Caco-2 (cell line): ENCODE measurements around the gene UGT1A9. TPM values are rescaled to one million over a fixed set of nuclear protein-coding genes. Genes with fewer than 3 reads are reported as not detected.

Experiments used
- BruUV-seq: library from RNA; stranded (reverse); fragments of 400-500 nt; replicated peaks from 2 replicates; lab custom pipeline; 2021; lab: Mats Ljungman, UMichigan
- CTCF ChIA-PET: fragments of 300-600 bp; sonication (Branson Sonifier 250); formaldehyde crosslinking; loops from one replicate; lab custom pipeline; 2022; ENCODE audit warnings: antibody characterized with exemption; lab: Charles Lee
- POLR2A ChIA-PET: fragments of 300-600 bp; sonication (Branson Sonifier 250); formaldehyde crosslinking; loops from one replicate; lab custom pipeline; 2022; ENCODE audit warnings: antibody characterized with exemption; lab: Charles Lee
- DNase-seq, 2 experiments: peaks; one replicate each; pipeline versions ENCODE4 v3.0.0 to v3.0.0-alpha.2; 2020 to 2022
- H3K27me3 ChIP-seq: replicated peaks from 2 replicates; pipeline ENCODE4 v1.6.0; 2011; ENCODE audit warnings: low read length; ENCODE audit not compliant: control insufficient read depth, insufficient read depth
- H3K36me3 ChIP-seq: 2 replicates; pipeline ENCODE4 v1.5.1; 2011; ENCODE audit warnings: low read length; ENCODE audit not compliant: control insufficient read depth, insufficient read depth
- H3K4me1 ChIP-seq: fragments of 250-450 bp; sonication (Bioruptor Pico); 2 replicates; pipeline ENCODE4 v1.5.1; 2020; ENCODE audit warnings: mild to moderate bottlenecking
- H3K4me3 ChIP-seq: 2 replicates; pipeline ENCODE4 v1.5.1; 2011; ENCODE audit warnings: low read depth, mild to moderate bottlenecking, control low read depth, low read length
- H3K9me3 ChIP-seq: fragments of 250-450 bp; sonication (Bioruptor Pico); 2 replicates; pipeline ENCODE4 v1.5.1; 2020; ENCODE audit warnings: mild to moderate bottlenecking, moderate library complexity
- H3K27ac Mint-ChIP-seq: one replicate; pipeline ENCODE4 v1.8.0; 2022; ENCODE audit warnings: mixed read lengths; ENCODE audit not compliant: unreplicated experiment
- H3K27me3 Mint-ChIP-seq: one replicate; pipeline ENCODE4 v1.8.0; 2022; ENCODE audit warnings: mixed read lengths; ENCODE audit not compliant: insufficient read depth, unreplicated experiment
- H3K36me3 Mint-ChIP-seq: one replicate; pipeline ENCODE4 v1.8.0; 2022; ENCODE audit warnings: mild to moderate bottlenecking, mixed read lengths; ENCODE audit not compliant: insufficient read depth, unreplicated experiment
- H3K4me1 Mint-ChIP-seq: one replicate; pipeline ENCODE4 v1.8.0; 2022; ENCODE audit warnings: low read depth, mixed read lengths; ENCODE audit not compliant: unreplicated experiment
- H3K4me3 Mint-ChIP-seq: one replicate; pipeline ENCODE4 v1.8.0; 2022; ENCODE audit warnings: mild to moderate bottlenecking, moderate library complexity, mixed read lengths; ENCODE audit not compliant: unreplicated experiment
- H3K9me3 Mint-ChIP-seq: one replicate; pipeline ENCODE4 v1.8.0; 2022; ENCODE audit warnings: mixed read lengths; ENCODE audit not compliant: unreplicated experiment
- intact Hi-C: fragments of 100-400 bp; cut with micrococcal nuclease; formaldehyde crosslinking; loops from one replicate; pipeline ENCODE4 v1.10.0; 2022; ENCODE audit not compliant: unreplicated experiment
- total RNA-seq: library from RNA; stranded (reverse); gene quantifications from 2 replicates; pipeline ENCODE4 v1.2.3, GENCODE V29; 2022
- TF ChIP-seq, protein P1 (sequence below), 2 experiments: fragments of 200-600 bp in 1 of 2; IDR thresholded peaks; 1 replicate in 1 of 2; 2 replicates in 1 of 2; pipeline versions ENCODE4 v1.5.1 to v1.8.0; 2011 to 2022; ENCODE audit warnings: antibody characterized with exemption in 1 of 2, control low read depth in 1 of 2, inconsistent platforms in 1 of 2, low read depth in 1 of 2, low read length in 1 of 2, mild to moderate bottlenecking in 1 of 2, moderate library complexity in 1 of 2; ENCODE audit not compliant: insufficient read depth in 1 of 2, severe bottlenecking in 1 of 2, unreplicated experiment in 1 of 2

The UGT1A9 gene
- total RNA-seq, 1 experiment from 2014 or later = 0.20 TPM

DNA sequence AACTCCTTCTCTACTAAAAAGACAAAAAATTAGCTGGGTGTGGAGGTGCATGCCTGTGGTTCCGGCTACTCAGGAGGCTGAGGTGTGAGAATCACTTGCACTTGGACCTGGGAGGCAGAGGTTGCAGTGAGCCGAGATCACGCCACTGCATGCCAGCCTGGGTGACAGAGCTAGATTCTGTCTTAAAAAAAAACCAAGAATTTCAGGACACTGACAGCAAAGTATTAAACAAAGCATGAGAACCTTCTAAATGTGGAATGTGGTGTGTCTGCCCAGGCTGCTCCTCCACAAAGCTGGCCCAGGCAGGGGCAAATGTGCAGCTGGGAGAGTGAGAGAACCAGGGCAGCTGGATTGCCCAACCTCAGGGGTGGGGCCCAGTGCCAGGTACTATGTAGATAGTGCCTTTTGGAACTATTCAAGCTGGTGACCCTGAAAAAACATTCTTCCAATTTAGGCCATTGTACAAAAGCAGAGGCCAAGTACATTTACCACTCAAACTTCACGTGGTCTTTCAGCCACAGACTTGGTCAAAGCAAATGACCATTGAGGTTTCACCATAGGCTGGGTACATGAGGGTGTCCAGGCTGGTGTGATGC, 34.3 kb downstream of the UGT1A9 start:
- peaks cover 7% of the 10 kb centered on the region for H3K36me3 Mint-ChIP-seq
- H3K27ac Mint-ChIP-seq = no peak overlapping the region
- no peak overlapping the region for H3K4me3 Mint-ChIP-seq
- peaks cover 10% of the 10 kb centered on the region for H3K9me3 Mint-ChIP-seq
- ChIA-PET CTCF (no interaction called here), POLR2A (no interaction called here)
- TF ChIP-seq, protein P1, sequence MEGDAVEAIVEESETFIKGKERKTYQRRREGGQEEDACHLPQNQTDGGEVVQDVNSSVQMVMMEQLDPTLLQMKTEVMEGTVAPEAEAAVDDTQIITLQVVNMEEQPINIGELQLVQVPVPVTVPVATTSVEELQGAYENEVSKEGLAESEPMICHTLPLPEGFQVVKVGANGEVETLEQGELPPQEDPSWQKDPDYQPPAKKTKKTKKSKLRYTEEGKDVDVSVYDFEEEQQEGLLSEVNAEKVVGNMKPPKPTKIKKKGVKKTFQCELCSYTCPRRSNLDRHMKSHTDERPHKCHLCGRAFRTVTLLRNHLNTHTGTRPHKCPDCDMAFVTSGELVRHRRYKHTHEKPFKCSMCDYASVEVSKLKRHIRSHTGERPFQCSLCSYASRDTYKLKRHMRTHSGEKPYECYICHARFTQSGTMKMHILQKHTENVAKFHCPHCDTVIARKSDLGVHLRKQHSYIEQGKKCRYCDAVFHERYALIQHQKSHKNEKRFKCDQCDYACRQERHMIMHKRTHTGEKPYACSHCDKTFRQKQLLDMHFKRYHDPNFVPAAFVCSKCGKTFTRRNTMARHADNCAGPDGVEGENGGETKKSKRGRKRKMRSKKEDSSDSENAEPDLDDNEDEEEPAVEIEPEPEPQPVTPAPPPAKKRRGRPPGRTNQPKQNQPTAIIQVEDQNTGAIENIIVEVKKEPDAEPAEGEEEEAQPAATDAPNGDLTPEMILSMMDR (IDR thresholded peaks at IDR 0.05; ENCODE audit: insufficient read depth in 1 of 2, low read depth in 1 of 2, low read length in 1 of 2, severe bottlenecking in 1 of 2, unreplicated experiment in 1 of 2) = no peak
- intact Hi-C loops = no loop called here
- H3K4me1 Mint-ChIP-seq = peaks cover 37% of the 10 kb centered on the region
- H3K27me3 ChIP-seq = no peaks in the 10 kb centered on the region
- no peak overlapping the region for H3K4me3 ChIP-seq
- no peaks in the 10 kb centered on the region for H3K36me3 ChIP-seq
- BruUV-seq = no TSS peak
- H3K9me3 ChIP-seq = no peaks in the 10 kb centered on the region
- no peak for DNase-seq
- H3K4me1 ChIP-seq = peaks cover 43% of the 10 kb centered on the region
- H3K27me3 Mint-ChIP-seq = no peaks in the 10 kb centered on the region

DNA sequence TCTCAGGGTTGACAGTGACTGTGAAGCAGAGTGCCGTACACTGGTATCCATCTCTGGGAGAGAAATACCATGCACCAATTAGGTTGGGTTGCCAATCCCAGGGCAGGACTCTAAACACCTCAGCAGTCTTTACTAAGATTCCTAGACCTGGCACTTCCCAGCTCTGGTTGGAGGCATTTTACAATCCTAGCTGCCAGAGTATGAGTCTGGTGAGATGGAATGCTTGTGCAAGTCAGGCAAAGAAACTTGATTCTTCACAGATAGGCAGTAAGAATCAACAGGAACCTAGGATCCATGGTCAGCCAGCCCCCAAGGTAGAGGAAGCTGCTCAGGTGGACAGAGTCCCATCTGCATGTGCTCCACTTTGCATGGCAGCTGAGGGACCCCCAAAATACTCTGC, 35.0 kb downstream of the UGT1A9 start:
- Histone ChIP-seq H3K4me3 (no peak overlapping the region), H3K4me1 (peaks cover 41% of the 10 kb centered on the region), H3K36me3 (no peaks in the 10 kb centered on the region), H3K9me3 (no peaks in the 10 kb centered on the region), H3K27me3 (no peaks in the 10 kb centered on the region)
- Mint-ChIP-seq H3K4me1 (peaks cover 33% of the 10 kb centered on the region), H3K27me3 (no peaks in the 10 kb centered on the region), H3K36me3 (peaks cover 12% of the 10 kb centered on the region), H3K27ac (no peak overlapping the region), H3K9me3 (peaks cover 10% of the 10 kb centered on the region), H3K4me3 (no peak overlapping the region)
- no peak for DNase-seq
- ChIA-PET CTCF (no interaction called here), POLR2A (no interaction called here)
- TF ChIP-seq, protein P1 (IDR thresholded peaks at IDR 0.05; ENCODE audit: insufficient read depth in 1 of 2, low read depth in 1 of 2, low read length in 1 of 2, severe bottlenecking in 1 of 2, unreplicated experiment in 1 of 2) = no peak
- no TSS peak for BruUV-seq
- intact Hi-C loops = no loop called here

DNA sequence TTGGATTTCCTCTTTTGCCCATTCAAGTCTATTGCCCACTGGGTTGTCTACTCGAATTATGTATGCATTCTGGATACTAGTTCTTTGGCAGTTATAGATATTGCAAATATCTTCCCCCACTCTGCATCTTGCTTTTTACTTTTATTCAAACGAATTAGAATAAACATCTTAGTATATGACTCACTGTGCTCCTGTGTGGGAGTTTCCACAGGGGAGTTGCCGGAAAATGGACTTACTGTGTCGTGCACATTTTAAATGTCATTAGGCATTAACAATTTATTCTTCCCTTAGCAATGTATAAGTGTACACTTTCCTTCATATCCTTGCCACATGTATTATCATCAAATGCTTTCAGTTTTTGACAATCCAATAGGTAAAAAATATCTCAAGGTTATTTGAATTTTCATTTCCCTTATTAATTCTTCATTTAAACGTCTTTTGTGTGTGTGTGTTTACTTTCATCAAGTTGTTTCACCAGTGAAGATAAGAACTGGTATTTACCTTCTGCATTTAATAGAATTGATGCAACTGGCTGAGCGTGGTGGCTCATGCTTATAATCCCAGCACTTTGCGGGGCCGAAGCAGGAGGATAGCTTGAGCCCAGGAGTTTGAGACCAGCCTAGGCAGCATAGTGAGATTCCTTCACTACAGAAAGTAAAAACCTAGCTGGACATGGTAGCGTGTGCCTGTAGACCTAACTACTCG, 36.4 kb downstream of the UGT1A9 start:
- CTCF ChIA-PET = no interaction called here
- no peak overlapping the region for H3K27ac Mint-ChIP-seq
- no TSS peak for BruUV-seq

More for the DNA sequence above, 36.4 kb downstream of the UGT1A9 start:
- POLR2A ChIA-PET = no interaction called here
- Mint-ChIP-seq H3K36me3 (peaks cover 12% of the 10 kb centered on the region), H3K4me1 (peaks cover 23% of the 10 kb centered on the region), H3K9me3 (peaks cover 10% of the 10 kb centered on the region), H3K27me3 (no peaks in the 10 kb centered on the region), H3K4me3 (no peak overlapping the region)
- H3K4me1 ChIP-seq = peaks cover 31% of the 10 kb centered on the region
- DNase-seq = no peak
- TF ChIP-seq, protein P1 (IDR thresholded peaks at IDR 0.05; ENCODE audit: insufficient read depth in 1 of 2, low read depth in 1 of 2, low read length in 1 of 2, severe bottlenecking in 1 of 2, unreplicated experiment in 1 of 2) = no peak
- no peaks in the 10 kb centered on the region for H3K36me3 ChIP-seq
- H3K27me3 ChIP-seq = no peaks in the 10 kb centered on the region
- H3K4me3 ChIP-seq = no peak overlapping the region
- H3K9me3 ChIP-seq = no peaks in the 10 kb centered on the region
- intact Hi-C loops = no loop called here
